H1 (cell line): ENCODE results near the gene IL23A. TPM values are rescaled to one million over a fixed set of nuclear protein-coding genes. Genes with fewer than 3 reads are reported as not detected.

ENCODE experiments used
- GTF2F1 ChIP-seq: IDR thresholded peaks from 2 replicates; pipeline ENCODE4 v1.6.1; 2012; ENCODE audit warnings: low read depth, low read length, improper control_type of control experiment, borderline replicate concordance
- KDM4A ChIP-seq: IDR thresholded peaks from one replicate; pipeline ENCODE4 v1.7.1; 2012; ENCODE audit warnings: low read depth, mild to moderate bottlenecking, moderate library complexity, low read length, inconsistent platforms; ENCODE audit not compliant: severe bottlenecking
- SAP30 ChIP-seq: fragments of 300-600 bp; sonication (generic); IDR thresholded peaks from 2 replicates; pipeline ENCODE4 v1.7.1; 2012; ENCODE audit warnings: low read length, moderate library complexity, mild to moderate bottlenecking, inconsistent platforms; ENCODE audit not compliant: insufficient read depth, insufficient replicate concordance
- polyA plus RNA-seq, 7 experiments: library from polyadenylated mRNA; depleted of rRNA in 3 of 7; stranded (reverse) in 5 of 7; unstranded in 2 of 7; fragments of >200 nt in 5 of 7; fragments of 200-250 nt in 2 of 7; gene quantifications; 1 replicate in 5 of 7; 2 replicates in 1 of 7; 4 replicates in 1 of 7; pipeline versions ENCODE4 v1.2.1 to v1.2.3, GENCODE V29; 2011 to 2013; ENCODE audit warnings: missing spikeins in 2 of 7, mixed read lengths in 2 of 7
- total RNA-seq: library from RNA; stranded (reverse); fragmentation: NEBNext Ultra II Directional; extraction: Animal tissue kit (Norgen Biotek cat#: 25700); gene quantifications from 2 replicates; pipeline ENCODE4 v1.2.1, GENCODE V29; 2021

The IL23A gene
- total and polyA plus RNA-seq, 2 of the 8 experiments (the other 6 are each of a cell fraction or from before 2014, with no cell fraction given) = 2.3 to 3.6 TPM

DNA sequence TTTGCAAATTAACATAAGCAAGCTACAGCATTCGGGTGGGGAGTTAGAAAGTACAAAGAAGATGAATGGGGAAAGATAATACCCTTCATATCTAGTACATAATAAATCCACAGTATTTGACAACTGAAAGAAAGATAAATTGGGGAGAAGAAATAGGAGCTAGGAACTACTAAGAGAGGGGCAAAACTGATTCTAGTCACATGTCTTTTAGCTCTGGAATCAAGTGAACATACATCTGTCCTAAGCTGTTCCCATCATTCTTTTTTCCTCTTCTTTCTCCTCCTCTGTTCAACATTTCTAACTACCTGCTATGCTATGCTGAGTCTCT, 39.3 kb downstream of the IL23A start (continued):
- TF ChIP-seq KDM4A (no peak), GTF2F1 (no peak), SAP30 (no peak)
- TF ChIP-seq, all 59 proteins: peak for 0
